Measurements from ENCODE around the gene NADK. TPM values are rescaled to one million over a fixed set of nuclear protein-coding genes. Genes with fewer than 3 reads are reported as not detected.

NADK gene
- total and polyA plus RNA-seq, 2 of the 13 experiments (the other 11 are each of a cell fraction or from before 2014, with no cell fraction given), result 56.6 to 60.1 TPM

DNA sequence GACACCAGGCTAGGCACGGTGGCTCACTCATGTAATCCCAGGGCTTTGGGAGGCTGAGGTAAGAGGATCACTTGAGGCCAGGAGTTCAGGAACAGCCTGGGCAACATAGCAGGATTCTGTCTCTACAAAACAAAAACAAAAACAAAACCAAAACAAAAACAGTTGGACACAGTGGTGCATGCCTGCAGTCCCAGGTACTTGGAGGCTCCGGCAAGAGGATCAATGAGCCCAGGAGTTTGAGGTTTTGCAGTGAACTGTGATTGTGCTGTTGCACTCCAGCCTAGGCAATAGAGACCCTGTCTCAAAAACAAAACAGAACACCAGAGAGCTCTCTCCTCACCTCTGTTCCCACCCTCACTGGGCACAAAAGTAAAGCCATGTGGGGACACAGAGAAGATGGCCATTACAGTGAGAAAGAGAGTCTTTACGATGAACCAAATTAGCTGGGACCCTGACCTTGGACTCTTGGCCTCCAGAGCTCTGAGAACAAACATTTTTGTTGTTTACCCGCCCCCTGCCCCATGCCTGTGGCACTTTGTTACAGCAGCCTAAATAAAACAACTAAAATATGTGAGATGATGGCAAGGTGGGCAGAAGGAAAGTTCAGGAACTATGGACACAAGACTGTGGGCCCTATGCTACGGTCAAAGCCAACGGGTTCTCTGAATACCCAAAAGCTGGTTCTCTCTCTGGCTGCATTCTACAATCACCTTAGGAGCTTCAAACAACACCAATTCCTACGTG, 9.8 kb downstream of the NADK start (continued):
- TF ChIP-seq ZNF800 (CRISPR knock-in tag; IDR thresholded peaks at IDR 0.05), result no peak
- peak; percentile 53; the same call in 1 of the 2 replicates for TF ChIP-seq THAP11 (CRISPR knock-in tag; IDR thresholded peaks at IDR 0.05)
- peak; percentile 86 for TF ChIP-seq GATAD2A (CRISPR knock-in tag; IDR thresholded peaks at IDR 0.05)
- no peak for TF ChIP-seq LRRFIP1 (CRISPR knock-in tag; conservative IDR thresholded peaks at IDR 0.05)
- no peak; the same call in 1 of the 2 replicates for TF ChIP-seq ZNF430 (CRISPR knock-in tag; IDR thresholded peaks at IDR 0.05)
- TF ChIP-seq JDP2 (CRISPR knock-in tag; IDR thresholded peaks at IDR 0.05; ENCODE audit: borderline replicate concordance), result no peak
- no peak for TF ChIP-seq GLI4 (CRISPR knock-in tag; IDR thresholded peaks at IDR 0.05; ENCODE audit: borderline replicate concordance)
- no peak for TF ChIP-seq ZBTB39 (CRISPR knock-in tag; IDR thresholded peaks at IDR 0.05)
- TF ChIP-seq, protein P1, sequence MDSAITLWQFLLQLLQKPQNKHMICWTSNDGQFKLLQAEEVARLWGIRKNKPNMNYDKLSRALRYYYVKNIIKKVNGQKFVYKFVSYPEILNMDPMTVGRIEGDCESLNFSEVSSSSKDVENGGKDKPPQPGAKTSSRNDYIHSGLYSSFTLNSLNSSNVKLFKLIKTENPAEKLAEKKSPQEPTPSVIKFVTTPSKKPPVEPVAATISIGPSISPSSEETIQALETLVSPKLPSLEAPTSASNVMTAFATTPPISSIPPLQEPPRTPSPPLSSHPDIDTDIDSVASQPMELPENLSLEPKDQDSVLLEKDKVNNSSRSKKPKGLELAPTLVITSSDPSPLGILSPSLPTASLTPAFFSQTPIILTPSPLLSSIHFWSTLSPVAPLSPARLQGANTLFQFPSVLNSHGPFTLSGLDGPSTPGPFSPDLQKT (CRISPR knock-in tag; IDR thresholded peaks at IDR 0.05; ENCODE audit: borderline replicate concordance), result no peak
- TF ChIP-seq RFX5 (IDR thresholded peaks at IDR 0.05; ENCODE audit: low read depth, low read length), result no peak
- peak; percentile 69; the same call in 1 of the 2 replicates for TF ChIP-seq MED1 (CRISPR knock-in tag; IDR thresholded peaks at IDR 0.05)
- TF ChIP-seq GZF1 (CRISPR knock-in tag; IDR thresholded peaks at IDR 0.05), result no peak
- no peak for TF ChIP-seq ATAD3A (CRISPR knock-in tag; IDR thresholded peaks at IDR 0.05)
- no peak for TF ChIP-seq ZNF780A (CRISPR knock-in tag; IDR thresholded peaks at IDR 0.05)
- TF ChIP-seq YY1 (IDR thresholded peaks at IDR 0.05; ENCODE audit: insufficient read depth, insufficient replicate concordance, low read depth, low read length), result no peak
- no peak for TF ChIP-seq ZNF274 (CRISPR knock-in tag; IDR thresholded peaks at IDR 0.05)
- no peak for TF ChIP-seq ZNF143 (CRISPR knock-in tag; IDR thresholded peaks at IDR 0.05)
- TF ChIP-seq ZNF598 (CRISPR knock-in tag; IDR thresholded peaks at IDR 0.05; ENCODE audit: borderline replicate concordance), result no peak
- TF ChIP-seq ZBTB8A (CRISPR knock-in tag; IDR thresholded peaks at IDR 0.05; ENCODE audit: borderline replicate concordance, low read depth), result no peak
- TF ChIP-seq TOE1 (CRISPR knock-in tag; IDR thresholded peaks at IDR 0.05), result no peak
- no peak for TF ChIP-seq ARID2 (CRISPR knock-in tag; IDR thresholded peaks at IDR 0.05; ENCODE audit: borderline replicate concordance)
- TF ChIP-seq ZNF841 (CRISPR knock-in tag; IDR thresholded peaks at IDR 0.05; ENCODE audit: borderline replicate concordance), result no peak
- TF ChIP-seq ZNF589 (CRISPR knock-in tag; conservative IDR thresholded peaks at IDR 0.05), result no peak
- TF ChIP-seq ARNT (IDR thresholded peaks at IDR 0.05), result no peak

Measured in HepG2 (cell line).